HG03342 (cell line): ENCODE measurements around the gene RGL1.

ENCODE experiments used
- ATAC-seq: cut with Tn5 transposase; IDR thresholded peaks from one replicate; pipeline ENCODE4 v1.9.1; 2021; ENCODE audit warnings: mild to moderate bottlenecking, moderate library complexity; ENCODE audit not compliant: unreplicated experiment

Gene RGL1

GRCh38 chr1:183942933-183943693, 138.2 kb downstream of the RGL1 start:
- no peak for ATAC-seq

GRCh38 chr1:183945428-183946319, 140.8 kb downstream of the RGL1 start:
- ATAC-seq, result no peak

DNA sequence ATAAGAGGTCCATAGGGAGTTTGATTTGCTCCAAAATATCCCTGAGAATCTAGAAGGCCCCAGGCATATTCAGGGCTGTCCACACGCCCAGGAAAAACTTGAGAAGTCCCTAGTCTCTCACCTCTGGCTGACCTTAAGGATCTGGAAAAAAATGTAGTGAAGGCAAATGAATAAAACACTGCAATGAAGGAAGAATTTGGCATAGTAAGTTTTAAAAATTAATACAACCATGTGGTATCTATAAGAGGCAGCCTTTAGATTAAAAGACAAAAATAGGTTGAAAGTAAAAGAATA, 141.3 kb downstream of the RGL1 start:
- ATAC-seq, result no peak

GRCh38 chr1:183947988-183948387, 143.1 kb downstream of the RGL1 start:
- ATAC-seq, result no peak

DNA sequence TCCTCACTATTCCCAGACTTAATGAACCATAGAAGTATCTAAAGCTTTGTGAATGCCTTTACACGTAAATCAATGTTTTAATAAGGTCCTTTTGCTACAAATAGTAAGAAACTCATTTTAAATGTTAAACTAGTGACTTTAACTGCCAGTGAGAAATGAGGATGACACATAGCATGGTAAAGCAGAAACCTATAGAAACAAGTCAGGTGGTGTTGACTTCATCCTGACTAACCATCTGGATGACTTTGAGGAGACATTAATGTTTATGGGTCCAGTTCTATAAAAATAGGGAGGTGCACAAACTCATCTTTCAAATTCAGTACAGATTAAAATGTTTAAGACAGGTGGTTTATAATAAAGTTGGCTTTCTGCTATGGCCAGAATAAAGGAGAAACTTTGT, 147.2 kb downstream of the RGL1 start:
- ATAC-seq, result no peak

- ATAC-seq, result no peak
These were observed 148.1 kb downstream of the RGL1 start for GRCh38 chr1:183953031-183953430.

DNA sequence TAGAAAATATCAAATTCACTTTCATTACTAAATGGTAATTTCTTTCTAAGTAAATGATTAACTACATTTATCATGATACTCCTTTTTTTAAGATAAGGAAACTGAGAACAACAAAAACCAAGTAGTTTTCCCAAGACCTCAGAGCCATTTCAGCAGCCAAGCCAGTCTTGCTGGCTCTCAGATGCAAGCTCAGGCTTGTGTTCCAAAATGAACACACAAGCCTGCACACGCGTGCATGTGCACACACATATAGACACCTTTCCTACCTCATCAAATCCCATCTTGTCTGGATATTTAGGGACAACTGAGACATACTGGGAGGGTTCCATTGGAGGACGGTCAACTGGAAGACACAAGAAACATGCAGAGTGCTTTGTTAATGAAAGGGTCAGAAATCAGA, 149.6 kb downstream of the RGL1 start:
- ATAC-seq, result no peak

DNA sequence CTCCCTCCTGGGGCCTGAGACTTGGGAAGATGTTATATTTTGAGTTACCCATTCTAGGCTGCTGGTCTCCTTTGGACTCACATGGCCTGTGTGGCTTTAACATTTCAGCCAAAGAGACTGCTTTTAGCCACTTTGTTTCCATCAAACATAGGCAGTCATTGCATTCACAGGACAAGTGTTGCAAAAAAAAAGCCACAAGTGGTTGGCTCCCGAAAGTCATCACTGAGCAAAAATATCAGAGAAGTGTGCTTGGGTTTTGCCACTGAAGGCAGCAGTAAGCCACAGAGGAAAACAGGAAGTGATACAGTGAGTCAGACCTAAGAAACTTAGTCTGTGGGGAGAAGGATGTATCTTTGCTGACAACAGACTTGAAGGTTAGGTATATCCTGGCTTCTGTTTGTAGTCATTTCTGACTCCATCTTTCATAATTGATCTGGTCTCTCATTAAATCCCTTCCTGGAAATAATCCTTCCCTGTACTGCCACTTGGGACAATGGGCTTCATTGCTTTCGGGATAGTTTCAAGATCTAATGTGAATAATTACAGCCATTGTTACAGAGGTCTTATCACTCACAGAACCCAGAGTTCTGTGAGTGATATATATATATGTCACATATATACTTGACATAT, 151.8 kb downstream of the RGL1 start:
- ATAC-seq, result peak; percentile 99

GRCh38 chr1:183957216-183957830, 152.4 kb downstream of the RGL1 start:
- no peak for ATAC-seq

GRCh38 chr1:183958958-183959357, 154.0 kb downstream of the RGL1 start:
- ATAC-seq, result no peak

GRCh38 chr1:183961132-183961531, 156.2 kb downstream of the RGL1 start:
- no peak for ATAC-seq

DNA sequence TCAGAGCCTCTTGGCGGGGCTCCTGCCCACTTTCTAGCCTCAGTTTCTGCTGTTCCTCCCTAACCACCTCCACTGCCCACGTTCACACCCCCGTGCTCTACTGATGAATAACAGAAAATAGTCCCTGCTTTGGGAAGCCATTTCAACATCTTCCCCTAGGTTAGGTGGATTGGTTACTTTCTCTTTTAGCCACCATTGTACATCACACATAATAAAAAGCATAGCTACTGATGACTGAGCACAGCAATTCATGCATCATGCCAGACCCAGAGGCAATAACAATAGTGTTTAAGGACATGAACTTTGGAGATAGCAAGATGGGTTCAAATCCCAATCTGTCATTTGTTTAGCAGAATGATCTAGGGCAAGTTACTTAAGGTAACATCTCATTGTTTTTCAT, 158.0 kb downstream of the RGL1 start:
- ATAC-seq, result no peak

DNA sequence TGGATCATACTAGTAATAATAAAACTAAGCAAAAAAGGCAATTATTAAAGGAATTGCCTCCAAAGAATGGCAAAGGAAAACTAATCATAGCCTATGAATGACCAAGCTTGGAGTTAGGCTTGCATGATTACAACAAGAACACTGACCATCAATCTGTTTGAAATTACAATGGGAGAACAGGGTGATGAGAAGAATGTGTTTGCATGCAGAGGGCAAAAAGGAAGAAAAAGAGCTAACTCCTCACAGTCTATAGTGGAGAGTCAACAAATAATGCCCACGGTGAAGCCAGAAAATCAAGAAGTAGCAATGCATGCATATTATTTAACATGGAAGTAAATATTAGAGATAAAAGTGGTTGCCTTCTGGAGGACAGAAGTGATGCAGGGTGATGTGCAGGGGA, 160.8 kb downstream of the RGL1 start:
- no peak for ATAC-seq

- no peak for ATAC-seq
These were observed 161.6 kb downstream of the RGL1 start for GRCh38 chr1:183966487-183966886.

DNA sequence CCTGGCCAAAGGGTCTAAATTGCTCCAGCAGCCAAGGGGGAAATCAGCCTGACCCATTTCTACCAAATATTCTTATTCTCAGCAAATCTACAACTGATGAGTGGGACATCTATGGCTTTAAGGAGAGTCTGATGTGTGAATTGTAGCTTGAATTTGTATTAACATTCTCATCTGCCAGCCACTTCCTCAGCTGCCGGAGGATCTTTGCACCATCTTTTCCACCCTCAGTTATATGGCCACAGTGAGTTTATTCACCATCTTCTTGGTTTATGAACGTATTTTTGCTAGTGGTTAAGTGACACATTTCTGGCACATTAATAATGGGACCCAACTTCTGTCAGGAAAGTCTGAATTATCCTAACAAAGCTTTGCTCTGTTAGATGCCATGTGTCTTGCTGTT, 163.0 kb downstream of the RGL1 start:
- ATAC-seq, result no peak

DNA sequence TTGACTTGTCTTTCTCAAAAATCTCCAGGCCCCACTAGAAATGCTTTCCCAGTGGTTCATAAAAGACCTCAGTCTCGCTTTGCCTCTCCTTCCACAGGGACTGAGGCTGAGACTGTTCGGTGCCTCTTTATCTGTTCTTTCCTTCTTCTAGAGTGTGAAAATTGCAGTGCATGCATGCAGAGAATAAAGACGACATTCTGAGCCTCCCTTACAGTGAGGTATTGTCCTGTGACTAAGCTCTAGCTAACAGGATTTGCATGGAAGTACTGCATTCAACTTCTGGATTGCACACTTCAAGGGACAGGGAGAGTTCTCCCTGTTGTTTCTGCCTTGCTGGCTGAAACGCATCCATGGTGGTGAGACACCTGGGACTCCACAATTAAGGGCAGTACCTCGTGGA, 163.5 kb downstream of the RGL1 start:
- no peak for ATAC-seq

- ATAC-seq, result no peak
These were observed 165.8 kb downstream of the RGL1 start for GRCh38 chr1:183970516-183971300.

- ATAC-seq, result no peak
These were observed 170.7 kb downstream of the RGL1 start for GRCh38 chr1:183975651-183976050.

DNA sequence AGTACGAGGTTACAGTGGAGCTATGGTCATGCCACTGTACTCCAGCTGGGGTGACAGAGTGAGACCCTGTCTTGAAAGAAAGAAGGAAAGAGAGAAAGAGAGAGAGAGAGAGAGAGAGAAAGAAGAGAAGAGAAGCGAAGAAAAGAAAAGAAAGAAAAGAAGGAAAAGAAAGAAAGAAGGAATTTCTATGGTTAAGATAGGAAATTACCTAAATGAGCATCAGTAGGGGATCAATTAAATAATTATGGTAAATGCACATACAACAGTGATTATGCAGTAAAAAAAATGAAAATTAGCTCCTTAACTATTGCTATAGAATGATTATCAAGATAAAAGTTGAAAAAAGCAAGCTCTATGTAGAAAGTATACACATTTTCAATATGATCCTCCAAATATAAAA, 172.8 kb downstream of the RGL1 start:
- ATAC-seq, result no peak
